WERI-Rb-1 (cell line): Measurements from ENCODE around the gene LDHD.

Experiments
- DNase-seq: peaks from one replicate; pipeline ENCODE4 v3.0.0-alpha.2; 2020
- H3K27ac ChIP-seq: fragments of 250-450 bp; sonication (Bioruptor Pico); 2 replicates; pipeline ENCODE4 v1.5.1; 2020; ENCODE audit warnings: mild to moderate bottlenecking, moderate library complexity
- H3K27me3 ChIP-seq: fragments of 250-450 bp; sonication (Bioruptor Pico); 2 replicates; pipeline ENCODE4 v1.5.1; 2021; ENCODE audit warnings: mild to moderate bottlenecking, low read depth, moderate library complexity; ENCODE audit not compliant: insufficient read depth, severe bottlenecking
- H3K36me3 ChIP-seq: fragments of 250-450 bp; sonication (Bioruptor Pico); 2 replicates; pipeline ENCODE4 v1.5.1; 2020; ENCODE audit warnings: mild to moderate bottlenecking, moderate library complexity
- H3K4me3 ChIP-seq: 2 replicates; pipeline ENCODE4 v1.5.1; 2011; ENCODE audit warnings: low read depth, mild to moderate bottlenecking, control low read depth, low read length
- H3K9me3 ChIP-seq: fragments of 250-450 bp; sonication (Bioruptor Pico); 2 replicates; pipeline ENCODE4 v1.5.1; 2021; ENCODE audit warnings: mild to moderate bottlenecking, moderate library complexity; ENCODE audit not compliant: severe bottlenecking
- CTCF ChIP-seq: IDR thresholded peaks from 2 replicates; pipeline ENCODE4 v1.5.1; 2011; ENCODE audit warnings: low read depth, mild to moderate bottlenecking, control low read depth, inconsistent platforms, low read length

Gene LDHD

GRCh38 chr16:75083813-75084212 is 32.8 kb downstream of the LDHD start:
- H3K4me3 ChIP-seq: no peak overlapping the region
- H3K9me3 ChIP-seq: no peaks in the 10 kb centered on the region
- TF ChIP-seq CTCF: no peak
- no peak for DNase-seq
- H3K27ac ChIP-seq: no peak overlapping the region
- H3K36me3 ChIP-seq: no peaks in the 10 kb centered on the region
- H3K27me3 ChIP-seq: no peaks in the 10 kb centered on the region

GRCh38 chr16:75081179-75081859 is 35.3 kb downstream of the LDHD start:
- Histone ChIP-seq H3K4me3 (no peak overlapping the region), H3K36me3 (no peaks in the 10 kb centered on the region), H3K27me3 (no peaks in the 10 kb centered on the region), H3K27ac (no peak overlapping the region), H3K9me3 (no peaks in the 10 kb centered on the region)
- no peak for DNase-seq
- TF ChIP-seq CTCF: no peak

- Histone ChIP-seq H3K9me3 (no peaks in the 10 kb centered on the region), H3K27me3 (no peaks in the 10 kb centered on the region), H3K36me3 (no peaks in the 10 kb centered on the region), H3K27ac (no peak overlapping the region), H3K4me3 (no peak overlapping the region)
- DNase-seq: no peak
- TF ChIP-seq CTCF: no peak
Observed at GRCh38 chr16:75080205-75081029, 36.2 kb downstream of the LDHD start.

- Histone ChIP-seq H3K27me3 (no peaks in the 10 kb centered on the region), H3K36me3 (no peaks in the 10 kb centered on the region), H3K9me3 (no peaks in the 10 kb centered on the region), H3K4me3 (no peak overlapping the region), H3K27ac (no peak overlapping the region)
- DNase-seq: no peak
- TF ChIP-seq CTCF: no peak
Observed at GRCh38 chr16:75079346-75079926, 37.1 kb downstream of the LDHD start.

- no peaks in the 10 kb centered on the region for H3K9me3 ChIP-seq
- H3K4me3 ChIP-seq: no peak overlapping the region
- no peak for TF ChIP-seq CTCF
- no peak for DNase-seq
- H3K36me3 ChIP-seq: no peaks in the 10 kb centered on the region
- no peak overlapping the region for H3K27ac ChIP-seq
- no peaks in the 10 kb centered on the region for H3K27me3 ChIP-seq
Observed at GRCh38 chr16:75078886-75079285, 37.7 kb downstream of the LDHD start.
